Astrocyte of the spinal cord (primary cell): ENCODE data around the gene ZNF354C.

ENCODE experiments used
- DNase-seq: peaks from one replicate; pipeline ENCODE4 v3.0.0; 2011; ENCODE audit warnings: low read depth, low spot score
- H3K4me3 ChIP-seq: 2 replicates; pipeline ENCODE4 v1.5.1; 2011; ENCODE audit warnings: low read depth, mild to moderate bottlenecking, low read length, moderate library complexity
- CTCF ChIP-seq: IDR thresholded peaks from 2 replicates; pipeline ENCODE4 v1.5.1; 2012; ENCODE audit warnings: low read depth, mild to moderate bottlenecking, low read length, inconsistent platforms
- in situ Hi-C: cut with HindIII; loops from 2 replicates; pipeline ENCODE4 v1.10.0; 2017; ENCODE audit warnings: low sequenced_read_pairs

Gene ZNF354C

GRCh38 chr5:179060116-179061008 lies at the start of gene ZNF354C:
TSS of gene ZNF354C (plus strand) at chr5:179060373. CDS start at chr5:179062069, 1,696 bp downstream.
- no peak for TF ChIP-seq CTCF
- peak; percentile 92 for DNase-seq
- in situ Hi-C loops: no loop called here
- peak within 1 kb of the TSS; percentile 72 for H3K4me3 ChIP-seq

GRCh38 chr5:179023528-179024189 lies 36.5 kb upstream of the ZNF354C start, which contains the start of gene ZNF879:
TSS of gene ZNF879 (plus strand) at chr5:179023804. CDS start at chr5:179025005, 1,201 bp downstream.
- no peak for TF ChIP-seq CTCF
- peak; percentile 97 for DNase-seq
- in situ Hi-C loops: no loop called here
- H3K4me3 ChIP-seq: peak within 1 kb of the TSS; percentile 54

- H3K4me3 ChIP-seq: no peak overlapping the region
- TF ChIP-seq CTCF: no peak
- in situ Hi-C loops: no loop called here
- no peak for DNase-seq
Observed at GRCh38 chr5:179033004-179033580, 27.1 kb upstream of the ZNF354C start.

- H3K4me3 ChIP-seq: no peak overlapping the region
- in situ Hi-C loops: no loop called here
- TF ChIP-seq CTCF: no peak
- DNase-seq: no peak
Observed at GRCh38 chr5:179044765-179045164, 15.4 kb upstream of the ZNF354C start.

GRCh38 chr5:179051784-179052183 lies 8.4 kb upstream of the ZNF354C start:
- in situ Hi-C loops: no loop called here
- DNase-seq: no peak
- TF ChIP-seq CTCF: no peak
- H3K4me3 ChIP-seq: no peak overlapping the region

GRCh38 chr5:179054036-179054785 lies 6.0 kb upstream of the ZNF354C start:
- in situ Hi-C loops: no loop called here
- TF ChIP-seq CTCF: no peak

More at GRCh38 chr5:179054036-179054785, 6.0 kb upstream of the ZNF354C start:
- no peak for DNase-seq
- no peak overlapping the region for H3K4me3 ChIP-seq
